ENCODE data around the gene COL18A1. TPM values are rescaled to one million over a fixed set of nuclear protein-coding genes. Genes with fewer than 3 reads are reported as not detected.

COL18A1 gene
- total and polyA plus RNA-seq, 7 experiments from 2014 or later = 7.0 to 89.8 (median 15.4) TPM

GRCh38 chr21:45556302-45556644 lies 151.3 kb downstream of the COL18A1 start:
- Histone ChIP-seq H3K27ac (ENCODE audit: low read depth, low read length) (peak overlapping the region; percentile 45), H3K27me3 (ENCODE audit: control insufficient read depth in 2 of 2, insufficient read depth in 2 of 2, low read length in 2 of 2) (no peaks in the 10 kb centered on the region), H3K4me3 (ENCODE audit: low read length) (no peak overlapping the region), H3K9me3 (ENCODE audit: control insufficient read depth in 2 of 3, low read length in 3 of 3) (no peaks in the 10 kb centered on the region), H3K36me3 (ENCODE audit: control insufficient read depth in 2 of 3, insufficient read depth in 3 of 3, low read length in 3 of 3) (no peaks in the 10 kb centered on the region), H3K4me1 (ENCODE audit: control insufficient read depth in 2 of 2, insufficient read depth in 2 of 2, low read length in 2 of 2) (peaks cover 12 to 13% of the 10 kb centered on the region in 2 donors)
- intact Hi-C loops (cut with micrococcal nuclease) = no loop called here
- peaks cover 0 to 4% (median 0%) of the 10 kb centered on the region in 5 donors for H3K27me3 Mint-ChIP-seq
- ChIA-PET POLR2A (no interaction called here), CTCF (interaction anchor here (1.0 kb wide), 1 partner anchor 9 kb away, joined by 3 read pairs; no protein-coding TSS in a partner anchor)
- H3K4me3 Mint-ChIP-seq = peak overlapping the region in 7 of 10 donors; percentile 21 to 77 (median 34)
- ATAC-seq (no peak), DNase-seq (no peak)
- peaks cover 9 to 24% (median 16%) of the 10 kb centered on the region in 7 donors for H3K4me1 Mint-ChIP-seq
- H3K9me3 Mint-ChIP-seq = peaks cover 0 to 3% (median 0%) of the 10 kb centered on the region in 11 donors
- no peaks in the 10 kb centered on the region for H3K36me3 Mint-ChIP-seq
- H3K27ac Mint-ChIP-seq = peak overlapping the region in 4 of 9 donors; percentile 30 to 76 (median 50)

GRCh38 chr21:45556645-45557615 lies 152.0 kb downstream of the COL18A1 start:
- no peaks in the 10 kb centered on the region for H3K36me3 ChIP-seq (ENCODE audit: control insufficient read depth in 2 of 3, insufficient read depth in 3 of 3, low read length in 3 of 3)
- H3K27me3 ChIP-seq (ENCODE audit: control insufficient read depth in 2 of 2, insufficient read depth in 2 of 2, low read length in 2 of 2) = no peaks in the 10 kb centered on the region
- H3K9me3 Mint-ChIP-seq = peaks cover 0 to 3% (median 0%) of the 10 kb centered on the region in 11 donors
- H3K9me3 ChIP-seq (ENCODE audit: control insufficient read depth in 2 of 3, low read length in 3 of 3) = no peaks in the 10 kb centered on the region
- peaks cover 5 to 6% of the 10 kb centered on the region in 2 donors for H3K4me1 ChIP-seq (ENCODE audit: control insufficient read depth in 2 of 2, insufficient read depth in 2 of 2, low read length in 2 of 2)
- no peak overlapping the region for H3K4me3 ChIP-seq (ENCODE audit: low read length)
- peaks cover 0 to 5% (median 0%) of the 10 kb centered on the region in 5 donors for H3K27me3 Mint-ChIP-seq
- intact Hi-C loops (cut with micrococcal nuclease) = no loop called here
- DNase-seq (no peak), ATAC-seq (no peak)
- POLR2A ChIA-PET = no interaction called here
- H3K4me3 Mint-ChIP-seq = peak overlapping the region in 8 of 10 donors; percentile 21 to 77 (median 43)
- H3K27ac Mint-ChIP-seq = peak overlapping the region in 5 of 9 donors; percentile 30 to 60 (median 41)
- H3K27ac ChIP-seq (ENCODE audit: low read depth, low read length) = no peak overlapping the region
- peaks cover 2 to 18% (median 9%) of the 10 kb centered on the region in 7 donors for H3K4me1 Mint-ChIP-seq
- CTCF ChIA-PET = interaction anchor here (1.0 kb wide), 1 partner anchor 9 kb away, joined by 3 read pairs; no protein-coding TSS in a partner anchor
- no peaks in the 10 kb centered on the region for H3K36me3 Mint-ChIP-seq

- DNase-seq = no peak
- CTCF ChIA-PET = interaction anchor here (0.8 kb wide), 1 partner anchor 264 kb away, joined by 4 read pairs; no protein-coding TSS in a partner anchor
Measured at GRCh38 chr21:45557616-45558043, 152.7 kb downstream of the COL18A1 start.

GRCh38 chr21:45558044-45558721 lies 153.2 kb downstream of the COL18A1 start:
- ATAC-seq = no peak
- Histone ChIP-seq H3K27ac (ENCODE audit: low read depth, low read length) (no peak overlapping the region), H3K9me3 (ENCODE audit: control insufficient read depth in 2 of 3, low read length in 3 of 3) (no peaks in the 10 kb centered on the region), H3K4me3 (ENCODE audit: low read length) (no peak overlapping the region), H3K36me3 (ENCODE audit: control insufficient read depth in 2 of 3, insufficient read depth in 3 of 3, low read length in 3 of 3) (no peaks in the 10 kb centered on the region), H3K4me1 (ENCODE audit: control insufficient read depth in 2 of 2, insufficient read depth in 2 of 2, low read length in 2 of 2) (peaks cover 3 to 5% of the 10 kb centered on the region in 2 donors), H3K27me3 (ENCODE audit: control insufficient read depth in 2 of 2, insufficient read depth in 2 of 2, low read length in 2 of 2) (no peaks in the 10 kb centered on the region)
- peaks cover 0 to 4% (median 0%) of the 10 kb centered on the region in 5 donors for H3K36me3 Mint-ChIP-seq
- ChIA-PET POLR2A (interaction anchor here (0.7 kb wide), 1 partner anchor 17 kb away, joined by 3 read pairs; no protein-coding TSS in a partner anchor), CTCF (interaction anchor here (0.8 kb wide), 1 partner anchor 264 kb away, joined by 4 read pairs; no protein-coding TSS in a partner anchor)
- H3K27me3 Mint-ChIP-seq = peaks cover 0 to 17% (median 4%) of the 10 kb centered on the region in 5 donors
- DNase-seq = no peak
- intact Hi-C loops (cut with micrococcal nuclease) = no loop called here
- H3K4me1 Mint-ChIP-seq = peaks cover 0 to 8% (median 7%) of the 10 kb centered on the region in 7 donors
- peak overlapping the region in 3 of 9 donors; percentile 2 to 43 (median 31) for H3K27ac Mint-ChIP-seq
- no peak overlapping the region for H3K4me3 Mint-ChIP-seq
- H3K9me3 Mint-ChIP-seq = peaks cover 0 to 12% (median 4%) of the 10 kb centered on the region in 11 donors

More at GRCh38 chr21:45557616-45558043, 152.7 kb downstream of the COL18A1 start:
- POLR2A ChIA-PET = interaction anchor here (0.7 kb wide), 1 partner anchor 18 kb away, joined by 3 read pairs; no protein-coding TSS in a partner anchor
- peaks cover 0 to 1% (median 0%) of the 10 kb centered on the region in 5 donors for H3K36me3 Mint-ChIP-seq
- H3K27ac Mint-ChIP-seq = peak overlapping the region in 1 of 9 donors; percentile 43
- Histone ChIP-seq H3K4me1 (ENCODE audit: control insufficient read depth in 2 of 2, insufficient read depth in 2 of 2, low read length in 2 of 2) (peaks cover 3 to 5% of the 10 kb centered on the region in 2 donors), H3K9me3 (ENCODE audit: control insufficient read depth in 2 of 3, low read length in 3 of 3) (no peaks in the 10 kb centered on the region), H3K27ac (ENCODE audit: low read depth, low read length) (no peak overlapping the region), H3K36me3 (ENCODE audit: control insufficient read depth in 2 of 3, insufficient read depth in 3 of 3, low read length in 3 of 3) (no peaks in the 10 kb centered on the region), H3K27me3 (ENCODE audit: control insufficient read depth in 2 of 2, insufficient read depth in 2 of 2, low read length in 2 of 2) (no peaks in the 10 kb centered on the region), H3K4me3 (ENCODE audit: low read length) (no peak overlapping the region)
- no peak overlapping the region for H3K4me3 Mint-ChIP-seq
- H3K4me1 Mint-ChIP-seq = peaks cover 0 to 14% (median 7%) of the 10 kb centered on the region in 7 donors
- intact Hi-C loops (cut with micrococcal nuclease) = no loop called here
- peaks cover 0 to 6% (median 0%) of the 10 kb centered on the region in 11 donors for H3K9me3 Mint-ChIP-seq
- H3K27me3 Mint-ChIP-seq = peaks cover 0 to 12% (median 1%) of the 10 kb centered on the region in 5 donors
- no peak for ATAC-seq

- Histone ChIP-seq H3K4me1 (ENCODE audit: control insufficient read depth in 2 of 2, insufficient read depth in 2 of 2, low read length in 2 of 2) (peaks cover 3 to 5% of the 10 kb centered on the region in 2 donors), H3K36me3 (ENCODE audit: control insufficient read depth in 2 of 3, insufficient read depth in 3 of 3, low read length in 3 of 3) (no peaks in the 10 kb centered on the region), H3K27ac (ENCODE audit: low read depth, low read length) (no peak overlapping the region), H3K4me3 (ENCODE audit: low read length) (no peak overlapping the region), H3K9me3 (ENCODE audit: control insufficient read depth in 2 of 3, low read length in 3 of 3) (no peaks in the 10 kb centered on the region), H3K27me3 (ENCODE audit: control insufficient read depth in 2 of 2, insufficient read depth in 2 of 2, low read length in 2 of 2) (no peaks in the 10 kb centered on the region)
- peak overlapping the region in 1 of 9 donors; percentile 8 for H3K27ac Mint-ChIP-seq
- H3K27me3 Mint-ChIP-seq = peaks cover 0 to 27% (median 4%) of the 10 kb centered on the region in 5 donors
- ATAC-seq (no peak), DNase-seq (no peak)
- ChIA-PET CTCF (no interaction called here), POLR2A (interaction anchor here (0.6 kb wide), 1 partner anchor 18 kb away, joined by 3 read pairs; no protein-coding TSS in a partner anchor)
- H3K4me3 Mint-ChIP-seq = no peak overlapping the region
- H3K36me3 Mint-ChIP-seq = peaks cover 0 to 4% (median 0%) of the 10 kb centered on the region in 5 donors
- intact Hi-C loops (cut with micrococcal nuclease) = no loop called here
- peaks cover 0 to 6% (median 4%) of the 10 kb centered on the region in 7 donors for H3K4me1 Mint-ChIP-seq
- peaks cover 0 to 17% (median 7%) of the 10 kb centered on the region in 11 donors for H3K9me3 Mint-ChIP-seq
Measured at GRCh38 chr21:45559216-45560105, 154.5 kb downstream of the COL18A1 start.
